GM23248 (cell line): ENCODE results near the gene ATP2B2.

Experiments used
- EZH2 ChIP-seq: fragments of 200-600 bp; sonication (generic); IDR thresholded peaks from 2 replicates; pipeline ENCODE4 v1.6.1; 2018; ENCODE audit warnings: antibody characterized with exemption, mild to moderate bottlenecking; ENCODE audit not compliant: insufficient read depth, poor library complexity, severe bottlenecking
- EZH2phosphoT487 ChIP-seq: fragments of 200-600 bp; sonication (generic); IDR thresholded peaks from 2 replicates; pipeline ENCODE4 v1.6.1; 2018; ENCODE audit warnings: antibody characterized with exemption, moderate library complexity, mild to moderate bottlenecking, low read depth; ENCODE audit not compliant: insufficient read depth

GRCh38 chr3:10524799-10525301 lies 19.5 kb upstream of the ATP2B2 start:
- TF ChIP-seq EZH2phosphoT487 (no peak), EZH2 (no peak)
